GM12878 (cell line): ENCODE data around the gene SIMC1.
"Not testable (repeated sequence)": the region's sequence is repeated elsewhere in the genome, so short reads cannot be mapped to it uniquely, and the experiment has no call there.

Source experiments
- ASH2L ChIP-seq: fragments of 300-600, 200-600 bp; sonication (generic); IDR thresholded peaks from 2 replicates; pipeline ENCODE4 v1.6.1; 2017; ENCODE audit warnings: low read depth, mild to moderate bottlenecking, borderline replicate concordance
- BHLHE40 ChIP-seq, 2 experiments: fragments of 450-650 bp in 1 of 2; IDR thresholded peaks; 2 replicates each; pipeline ENCODE4 v1.6.1; 2011 to 2017; ENCODE audit warnings: low read depth in 2 of 2, borderline replicate concordance in 1 of 2, improper control_type of control experiment in 1 of 2, low read length in 1 of 2, mild to moderate bottlenecking in 1 of 2
- CTCF ChIP-seq, 3 experiments: IDR thresholded peaks in 2 of 3; conservative IDR thresholded peaks in 1 of 3; 2 replicates each; pipeline ENCODE4 v1.5.1; 2011; ENCODE audit warnings: low read depth in 3 of 3, low read length in 3 of 3, mild to moderate bottlenecking in 3 of 3, control low read depth in 2 of 3, moderate library complexity in 2 of 3, inconsistent platforms in 1 of 3, mixed read lengths in 1 of 3; ENCODE audit not compliant: control insufficient read depth in 2 of 3, insufficient read depth in 1 of 3; ENCODE audit errors: extremely low read depth in 1 of 3
- EP300 ChIP-seq, 2 experiments: fragments of 150-350 bp in 1 of 2; IDR thresholded peaks; 2 replicates each; pipeline ENCODE4 v1.6.1; 2011 to 2012; ENCODE audit warnings: low read depth in 2 of 2, low read length in 2 of 2, borderline replicate concordance in 1 of 2, improper control_type of control experiment in 1 of 2, inconsistent platforms in 1 of 2; ENCODE audit not compliant: control insufficient read depth in 1 of 2
- FOS ChIP-seq: IDR thresholded peaks from 3 replicates; pipeline ENCODE4 v1.6.1; 2011; ENCODE audit warnings: borderline replicate concordance; ENCODE audit not compliant: insufficient read length; ENCODE audit errors: extremely low read depth
- MAX ChIP-seq: IDR thresholded peaks from 2 replicates; pipeline ENCODE4 v1.6.1; 2012; ENCODE audit warnings: low read depth, low read length, improper control_type of control experiment
- MLLT1 ChIP-seq: fragments of 450-650 bp; IDR thresholded peaks from 2 replicates; pipeline ENCODE4 v1.6.1; 2016; ENCODE audit warnings: mild to moderate bottlenecking
- MYC ChIP-seq: IDR thresholded peaks from 2 replicates; pipeline ENCODE4 v1.6.1; 2011; ENCODE audit warnings: mild to moderate bottlenecking, low read length, moderate library complexity, inconsistent platforms; ENCODE audit not compliant: insufficient read depth, insufficient replicate concordance, insufficient read length, severe bottlenecking
- NFYA ChIP-seq: IDR thresholded peaks from 2 replicates; pipeline ENCODE4 v1.6.1; 2011; ENCODE audit warnings: low read depth, mild to moderate bottlenecking, low read length, improper control_type of control experiment, borderline replicate concordance
- POLR2A ChIP-seq: IDR thresholded peaks from 2 replicates; pipeline ENCODE4 v1.6.1; 2011; ENCODE audit warnings: low read depth, mild to moderate bottlenecking, low read length
- POLR2AphosphoS5 ChIP-seq: IDR thresholded peaks from 2 replicates; pipeline ENCODE4 v1.6.1; 2011; ENCODE audit warnings: mild to moderate bottlenecking, low read length, inconsistent platforms
- RFX5 ChIP-seq: IDR thresholded peaks from 2 replicates; pipeline ENCODE4 v1.6.1; 2011; ENCODE audit warnings: low read depth, low read length, improper control_type of control experiment
- SMC3 ChIP-seq: IDR thresholded peaks from 2 replicates; pipeline ENCODE4 v1.6.1; 2011; ENCODE audit warnings: low read length, improper control_type of control experiment, borderline replicate concordance

GRCh38 chr5:176289018-176289417 lies 50.8 kb downstream of the SIMC1 start:
- TF ChIP-seq POLR2A; MAX; MLLT1; POLR2AphosphoS5; CTCF (IDR thresholded peaks at IDR 0.05 in 2 of 3, conservative IDR thresholded peaks at IDR 0.05 in 1 of 3; ENCODE audit: control insufficient read depth in 2 of 3, extremely low read depth in 1 of 3, insufficient read depth in 1 of 3, low read depth in 3 of 3, low read length in 3 of 3); ASH2L; EP300 (IDR thresholded peaks at IDR 0.05; ENCODE audit: borderline replicate concordance in 1 of 2, control insufficient read depth in 1 of 2, low read depth in 2 of 2, low read length in 2 of 2); FOS; BHLHE40 (IDR thresholded peaks at IDR 0.05; ENCODE audit: borderline replicate concordance in 1 of 2, low read depth in 2 of 2, low read length in 1 of 2); RFX5; MYC; NFYA; SMC3: not testable (repeated sequence)
